IPS DF 6.9 (cell line): ENCODE results near the gene PRSS50.

ENCODE experiments used
- DNase-seq: peaks from one replicate; pipeline ENCODE4 v3.0.0-alpha.2; 2013; ENCODE audit warnings: low read depth, low spot score
- H3K27ac ChIP-seq: one replicate; pipeline ENCODE4 v1.5.1; 2013; ENCODE audit warnings: low read length, control low read depth
- H3K27me3 ChIP-seq: 2 replicates; pipeline ENCODE4 v1.6.1; 2013; ENCODE audit warnings: mild to moderate bottlenecking, low read length; ENCODE audit not compliant: control insufficient read depth, insufficient read depth
- H3K36me3 ChIP-seq: 2 replicates; pipeline ENCODE4 v1.6.1; 2013; ENCODE audit warnings: low read length; ENCODE audit not compliant: control insufficient read depth, insufficient read depth
- H3K4me1 ChIP-seq: 2 replicates; pipeline ENCODE4 v1.6.1; 2013; ENCODE audit warnings: low read length; ENCODE audit not compliant: control insufficient read depth, insufficient read depth
- H3K4me3 ChIP-seq: 2 replicates; pipeline ENCODE4 v1.5.1; 2013; ENCODE audit warnings: mild to moderate bottlenecking, low read length
- H3K9me3 ChIP-seq: 2 replicates; pipeline ENCODE4 v1.6.1; 2013; ENCODE audit warnings: low read length, inconsistent platforms; ENCODE audit not compliant: control insufficient read depth, insufficient read depth
- WGBS: extraction: QIAGEN DNeasy Blood & Tissue Kit; methylation state at CpG from one replicate; pipeline ENCODE4 v1.1.7; 2013; ENCODE audit warnings: mixed read lengths, missing lambda C conversion rate; ENCODE audit not compliant: insufficient read length, insufficient coverage; 5-methylcytosine and 5-hydroxymethylcytosine counted together

The PRSS50 gene

DNA sequence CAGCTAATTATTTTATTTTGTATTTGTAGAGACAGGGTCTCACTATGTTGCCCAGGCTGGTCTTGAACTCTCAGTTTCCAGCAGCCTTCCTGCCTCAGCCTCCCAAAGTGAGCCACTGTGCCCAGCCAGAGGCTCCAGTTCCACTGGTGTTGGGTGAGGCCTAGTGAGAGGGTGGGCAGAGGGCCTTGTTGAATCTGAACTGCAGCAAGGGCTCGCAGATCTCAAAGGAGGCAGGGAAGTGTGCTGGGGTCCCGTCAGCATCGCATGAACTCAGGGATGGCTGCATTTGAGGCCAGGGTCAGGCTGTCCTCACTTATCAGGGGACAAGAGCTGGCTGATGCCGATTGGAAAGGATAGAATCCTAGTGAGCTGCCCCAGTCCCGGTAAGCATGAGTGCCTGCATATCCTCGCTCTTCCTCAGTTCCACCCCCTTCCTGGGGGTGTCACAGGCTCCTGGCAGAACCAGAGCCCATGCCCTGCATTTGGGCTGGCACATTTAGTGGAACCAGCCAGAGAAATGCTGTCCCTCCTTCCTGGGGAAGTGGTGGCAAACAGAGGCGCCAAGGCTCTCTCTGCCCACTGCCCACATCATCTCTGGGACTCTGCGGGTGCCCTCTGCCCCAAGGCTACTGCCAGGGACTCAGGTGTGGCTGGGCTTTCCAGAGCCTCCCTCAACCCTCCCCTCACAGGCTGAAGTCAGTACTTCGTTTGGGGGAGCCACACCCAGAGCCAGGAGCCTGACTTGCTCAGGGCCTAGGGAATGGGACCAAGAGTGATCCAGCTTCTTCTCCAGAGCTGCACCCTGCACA, 48.3 kb downstream of the PRSS50 start:
- no peaks in the 10 kb centered on the region for H3K27me3 ChIP-seq
- no peak overlapping the region for H3K4me3 ChIP-seq
- H3K4me1 ChIP-seq = no peaks in the 10 kb centered on the region
- no peak overlapping the region for H3K27ac ChIP-seq
- WGBS = no CpG with 5 or more reads among the region's 9 CpGs
- H3K9me3 ChIP-seq = no peaks in the 10 kb centered on the region
- no peaks in the 10 kb centered on the region for H3K36me3 ChIP-seq
- no peak for DNase-seq

DNA sequence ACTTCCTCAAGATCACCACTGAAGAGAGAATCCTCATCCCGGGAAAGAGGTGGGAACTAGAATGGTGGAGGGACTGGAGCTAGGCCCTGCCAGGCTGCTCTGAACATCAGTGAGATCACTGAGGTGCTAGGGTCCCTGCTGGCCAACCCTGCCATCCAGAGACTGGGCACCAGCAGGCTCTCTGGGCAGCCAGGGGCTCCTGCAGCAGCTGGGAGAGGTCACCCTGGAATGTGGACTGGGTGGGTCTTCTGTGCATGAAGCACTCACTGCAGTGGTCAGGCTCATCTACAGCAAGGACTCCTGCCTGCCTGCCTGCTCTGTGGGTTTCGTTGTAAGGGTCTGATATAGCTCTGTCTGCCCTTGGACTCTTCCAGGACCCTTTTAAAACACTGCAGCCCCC, 49.1 kb downstream of the PRSS50 start:
- H3K27ac ChIP-seq = no peak overlapping the region
- no peak for DNase-seq
- WGBS = no CpG with 5 or more reads among the region's 2 CpGs

DNA sequence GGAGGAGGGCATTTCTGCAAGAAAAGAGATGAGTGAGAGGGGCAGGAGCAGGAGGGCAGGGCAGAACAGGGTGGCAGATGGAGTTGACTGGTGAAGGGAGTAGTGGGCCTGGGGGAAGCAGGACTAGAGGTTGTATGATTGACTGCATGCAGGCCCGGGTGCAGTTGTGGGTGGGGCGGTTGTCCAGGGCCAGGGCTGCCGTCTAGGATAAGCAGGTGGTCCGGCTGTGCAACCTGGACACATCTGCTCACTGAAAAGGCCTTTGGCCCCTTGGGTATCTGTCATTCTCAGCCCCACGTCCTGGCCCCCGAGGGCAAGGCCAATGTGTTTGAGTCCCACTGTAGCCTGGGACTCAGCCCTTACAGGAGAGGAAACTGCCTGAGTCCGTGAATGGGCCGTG, 49.6 kb downstream of the PRSS50 start:
- no peak overlapping the region for H3K4me3 ChIP-seq
- no peaks in the 10 kb centered on the region for H3K9me3 ChIP-seq
- no peaks in the 10 kb centered on the region for H3K36me3 ChIP-seq
- no peak for DNase-seq
- no peaks in the 10 kb centered on the region for H3K4me1 ChIP-seq
- no peak overlapping the region for H3K27ac ChIP-seq
- no CpG with 5 or more reads among the region's 8 CpGs for WGBS
- no peaks in the 10 kb centered on the region for H3K27me3 ChIP-seq

More for the DNA sequence above, 49.1 kb downstream of the PRSS50 start:
- Histone ChIP-seq H3K4me3 (no peak overlapping the region), H3K4me1 (no peaks in the 10 kb centered on the region), H3K36me3 (no peaks in the 10 kb centered on the region), H3K27me3 (no peaks in the 10 kb centered on the region), H3K9me3 (no peaks in the 10 kb centered on the region)

DNA sequence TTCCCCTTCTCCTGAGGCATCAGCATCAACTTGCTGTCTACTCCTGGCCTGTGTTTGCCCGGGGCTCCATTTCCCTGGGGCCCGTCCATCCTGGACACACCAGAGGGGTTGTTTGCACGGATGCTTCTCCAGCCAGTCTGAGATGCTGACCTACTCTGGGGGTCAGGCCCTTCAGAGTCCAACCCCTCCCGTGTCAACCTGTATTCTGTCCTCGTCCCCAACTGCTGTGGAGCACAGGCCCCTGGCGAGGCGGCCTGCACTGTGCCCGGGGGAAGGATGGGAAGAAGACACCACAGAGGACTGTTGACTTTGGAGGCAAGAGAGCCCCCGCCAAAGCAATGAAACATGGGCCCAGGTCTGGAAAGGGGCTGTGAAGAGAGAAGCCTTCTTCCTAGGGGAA, 50.0 kb downstream of the PRSS50 start:
- Histone ChIP-seq H3K27ac (no peak overlapping the region), H3K36me3 (no peaks in the 10 kb centered on the region), H3K4me1 (no peaks in the 10 kb centered on the region), H3K27me3 (no peaks in the 10 kb centered on the region), H3K4me3 (no peak overlapping the region), H3K9me3 (no peaks in the 10 kb centered on the region)
- no peak for DNase-seq
- WGBS = no CpG with 5 or more reads among the region's 9 CpGs

DNA sequence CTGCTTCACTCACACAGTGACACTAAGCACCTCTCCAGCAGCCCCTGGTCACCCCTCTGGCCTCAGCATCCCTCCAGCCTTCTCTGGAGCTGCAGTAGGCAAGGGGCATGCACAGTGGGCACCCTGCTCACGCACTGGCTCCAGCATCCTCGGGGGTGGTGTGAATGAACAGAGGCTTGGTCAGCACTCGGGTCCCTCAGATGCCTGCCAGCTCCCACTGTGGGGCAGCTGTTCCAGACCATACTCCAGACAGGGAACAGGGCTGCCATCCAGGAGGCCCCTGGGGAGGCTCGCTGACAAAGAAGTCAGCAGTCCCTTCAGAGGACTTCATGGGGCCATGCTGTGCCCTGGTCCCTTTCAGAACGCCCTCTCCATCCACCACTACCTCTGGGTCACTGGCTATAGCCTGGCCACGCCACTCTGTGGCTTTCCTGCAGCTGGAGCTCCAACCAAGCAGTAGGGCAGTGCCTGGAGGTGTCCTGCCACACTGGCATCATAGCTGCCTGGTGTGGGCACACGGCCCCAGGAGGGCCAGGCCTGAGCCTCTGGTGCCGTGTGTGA, 50.5 kb downstream of the PRSS50 start:
- H3K36me3 ChIP-seq = no peaks in the 10 kb centered on the region
- no peak overlapping the region for H3K27ac ChIP-seq
- H3K9me3 ChIP-seq = no peaks in the 10 kb centered on the region
- no peak overlapping the region for H3K4me3 ChIP-seq
- H3K27me3 ChIP-seq = no peaks in the 10 kb centered on the region
- DNase-seq = no peak
- H3K4me1 ChIP-seq = peaks cover 3% of the 10 kb centered on the region
- WGBS = no CpG with 5 or more reads among the region's 8 CpGs

DNA sequence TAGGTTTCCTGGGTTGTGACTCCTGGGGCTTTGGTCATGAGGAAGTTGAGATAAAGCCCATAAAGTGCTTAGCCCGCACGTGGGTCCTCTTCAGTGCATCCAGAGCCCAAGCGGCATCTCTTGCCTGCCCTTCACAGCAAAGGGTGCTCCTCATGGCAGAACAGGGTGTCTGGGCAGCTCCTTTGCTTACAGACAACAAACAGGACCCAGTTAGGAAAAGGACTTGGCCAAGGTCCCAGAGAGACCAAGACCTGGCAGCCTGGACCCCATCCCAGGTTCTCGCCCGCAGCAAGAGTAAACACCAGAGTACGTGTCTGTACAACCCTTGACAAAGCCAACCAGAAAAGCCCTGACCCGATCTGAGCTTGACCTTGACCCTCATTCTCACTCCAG, 51.2 kb downstream of the PRSS50 start:
- Histone ChIP-seq H3K27me3 (no peaks in the 10 kb centered on the region), H3K4me1 (peaks cover 6% of the 10 kb centered on the region), H3K9me3 (no peaks in the 10 kb centered on the region), H3K27ac (no peak overlapping the region), H3K4me3 (no peak overlapping the region), H3K36me3 (no peaks in the 10 kb centered on the region)
- WGBS = no CpG with 5 or more reads among the region's 7 CpGs
- DNase-seq = no peak

DNA sequence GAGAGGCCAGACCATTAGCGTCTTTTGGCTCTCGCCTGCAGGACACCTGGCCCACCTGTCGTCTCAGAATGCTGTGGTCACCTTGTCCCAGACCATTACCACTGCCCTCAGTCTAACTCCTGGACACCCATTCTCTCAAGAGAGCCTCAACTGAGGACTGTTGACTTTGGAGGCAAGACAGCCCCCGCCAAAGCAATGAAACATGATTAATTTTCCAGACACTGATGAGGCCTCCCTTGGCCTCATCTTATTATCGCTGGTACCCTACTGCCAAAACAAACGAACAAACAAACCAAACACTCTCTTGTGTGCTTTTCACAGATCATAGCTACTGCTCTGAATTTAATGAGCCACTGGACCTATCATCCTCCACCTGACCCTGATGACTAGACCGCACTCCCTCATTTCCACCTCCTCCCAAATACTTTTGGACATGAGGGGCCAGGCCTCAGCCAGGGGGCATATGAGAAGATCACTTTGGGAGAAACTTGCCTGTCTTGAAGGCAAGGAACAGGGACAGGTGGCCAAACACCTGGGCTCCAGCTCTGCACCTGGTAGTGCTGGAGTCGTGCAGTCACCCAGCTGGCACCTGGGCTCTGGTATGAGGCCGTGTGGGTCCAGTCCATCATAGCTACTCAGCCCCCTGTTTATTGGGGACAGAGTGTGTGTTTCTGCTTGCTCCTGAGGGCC, 51.8 kb downstream of the PRSS50 start:
- Histone ChIP-seq H3K4me3 (no peak overlapping the region), H3K4me1 (peaks cover 10% of the 10 kb centered on the region), H3K27me3 (no peaks in the 10 kb centered on the region), H3K27ac (no peak overlapping the region), H3K9me3 (no peaks in the 10 kb centered on the region), H3K36me3 (no peaks in the 10 kb centered on the region)
- DNase-seq = no peak
- no CpG with 5 or more reads among the region's 9 CpGs for WGBS

DNA sequence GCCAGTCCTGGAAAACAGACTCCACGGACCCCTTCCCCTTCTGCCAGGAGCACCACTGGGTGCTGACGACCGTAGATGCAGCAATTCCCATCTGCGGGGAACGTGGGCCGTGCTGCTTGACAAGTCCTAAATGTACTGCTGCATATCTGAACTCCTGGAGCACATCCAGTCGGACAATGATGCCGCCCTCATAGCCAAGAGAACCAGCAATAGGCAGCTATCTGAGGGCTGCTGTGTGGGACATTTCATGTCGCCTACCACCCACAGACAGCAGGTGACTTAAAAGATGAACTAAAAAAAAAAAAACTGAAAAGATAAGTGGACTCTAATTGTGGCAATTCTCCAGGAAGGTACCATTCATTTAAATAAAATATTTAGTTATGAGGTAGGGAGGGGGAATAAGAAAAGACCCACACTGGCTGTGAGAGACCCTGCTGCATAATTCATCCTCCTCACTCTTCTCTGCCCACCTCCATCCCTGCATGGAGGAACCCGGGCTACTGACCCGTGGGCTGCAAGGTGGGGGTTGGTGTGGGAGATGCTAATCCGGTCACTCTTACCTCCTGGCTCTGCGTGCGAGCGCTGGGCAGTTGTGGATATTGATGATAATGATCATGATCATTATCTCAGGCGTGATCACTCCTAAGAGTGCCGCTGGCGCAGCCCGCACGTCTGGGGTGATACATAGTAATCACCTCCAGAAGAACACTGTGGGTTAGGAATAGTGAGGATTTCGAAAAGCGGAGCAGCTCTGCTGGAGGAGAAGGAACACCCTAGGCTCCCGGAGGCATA, 52.5 kb downstream of the PRSS50 start:
- no peak overlapping the region for H3K4me3 ChIP-seq
- no peaks in the 10 kb centered on the region for H3K9me3 ChIP-seq
- no CpG with 5 or more reads among the region's 23 CpGs for WGBS
- no peaks in the 10 kb centered on the region for H3K27me3 ChIP-seq
- peaks cover 15% of the 10 kb centered on the region for H3K4me1 ChIP-seq
- H3K36me3 ChIP-seq = no peaks in the 10 kb centered on the region
- H3K27ac ChIP-seq = no peak overlapping the region
- DNase-seq = no peak

DNA sequence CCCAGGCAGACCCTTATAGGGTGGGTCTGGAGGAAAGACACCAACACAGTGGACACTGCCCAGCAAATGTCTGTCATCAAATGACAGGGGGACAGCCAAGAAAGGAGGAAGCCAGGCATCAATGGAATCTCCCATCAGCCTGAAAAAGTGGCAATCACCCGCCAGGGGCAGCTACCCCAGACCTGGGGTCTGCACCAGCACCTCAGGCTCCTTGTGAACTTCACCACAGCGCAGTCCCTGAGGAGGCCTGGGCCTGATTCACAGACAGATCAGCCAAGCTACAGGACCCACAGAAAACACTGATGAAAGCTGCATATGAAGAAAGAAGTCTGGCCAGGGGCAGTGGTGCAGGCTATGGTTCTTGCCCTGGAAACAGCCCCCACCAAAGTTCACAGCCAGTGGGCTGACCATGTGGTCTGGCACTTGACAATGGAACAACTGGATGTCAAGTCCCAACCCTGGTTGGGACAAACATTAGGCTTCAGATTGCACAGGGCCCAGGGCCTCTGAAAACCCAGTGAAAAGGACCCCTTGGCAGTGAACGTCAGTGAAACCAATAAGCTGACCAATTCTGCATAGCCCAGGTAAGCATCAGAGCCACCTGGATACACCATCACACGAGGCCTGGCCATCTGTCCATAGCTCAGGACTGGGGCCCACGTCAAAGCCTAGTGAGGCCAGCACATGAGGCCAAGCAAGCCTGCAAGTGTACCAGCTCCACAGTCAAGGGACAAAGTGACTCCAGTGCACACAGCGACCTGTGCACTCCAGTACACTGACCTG, 53.3 kb downstream of the PRSS50 start:
- H3K27ac ChIP-seq = no peak overlapping the region
- no CpG with 5 or more reads among the region's 6 CpGs for WGBS
- H3K4me1 ChIP-seq = peaks cover 15% of the 10 kb centered on the region
- H3K4me3 ChIP-seq = no peak overlapping the region
- H3K27me3 ChIP-seq = no peaks in the 10 kb centered on the region
- DNase-seq = no peak
- H3K9me3 ChIP-seq = no peaks in the 10 kb centered on the region
- H3K36me3 ChIP-seq = no peaks in the 10 kb centered on the region
